Psoas muscle (tissue), 8 donors: Measurements from ENCODE around the gene EML5. TPM values are rescaled to one million over a fixed set of nuclear protein-coding genes. Genes with fewer than 3 reads are reported as not detected.

ENCODE experiments used
- ATAC-seq, 4 donors: fragments of 200-7000 bp; cut with Tn5 transposase; one replicate each; pipeline ENCODE4 v1.9.1; 2020; ENCODE audit warnings: moderate library complexity in 3 of 4, mild to moderate bottlenecking in 2 of 4
- DNase-seq, 2 donors: peaks; one replicate each; pipeline ENCODE4 v3.0.0-alpha.2; 2020
- H3K27ac ChIP-seq: fragments of 200-600 bp; one replicate; pipeline ENCODE4 v1.8.0; 2022
- H3K27me3 ChIP-seq, 3 donors: fragments of 200-600 bp in 1 of 3; one replicate each; pipeline versions ENCODE4 v1.6.1 to v1.8.0; 2013 to 2022; ENCODE audit warnings: low read length in 2 of 3, mild to moderate bottlenecking in 2 of 3, moderate library complexity in 1 of 3; ENCODE audit not compliant: insufficient read depth in 3 of 3
- H3K36me3 ChIP-seq, 2 donors: fragments of 200-600 bp in 1 of 2; one replicate each; pipeline versions ENCODE4 v1.6.1 to v1.8.0; 2013 to 2022; ENCODE audit warnings: low read depth in 1 of 2, mild to moderate bottlenecking in 1 of 2, moderate library complexity in 1 of 2; ENCODE audit not compliant: insufficient read depth in 1 of 2
- H3K4me1 ChIP-seq: fragments of 200-600 bp; one replicate; pipeline ENCODE4 v1.8.0; 2022
- H3K4me3 ChIP-seq: fragments of 200-600 bp; one replicate; pipeline ENCODE4 v1.8.0; 2022; ENCODE audit warnings: mild to moderate bottlenecking
- H3K9me3 ChIP-seq: fragments of 200-600 bp; one replicate; pipeline ENCODE4 v1.8.0; 2022
- CTCF ChIP-seq: fragments of 200-600 bp; IDR thresholded peaks from one replicate; pipeline ENCODE4 v1.8.0; 2022; ENCODE audit warnings: antibody characterized with exemption
- WGBS, 3 donors: extraction: QIAGEN DNeasy Blood & Tissue Kit; methylation state at CpG; one replicate each; pipeline versions ENCODE4 v1.1.6 to v1.1.7; 2013; 5-methylcytosine and 5-hydroxymethylcytosine counted together
- intact Hi-C, 2 donors: fragments of 100-400 bp; cut with DNase I; formaldehyde crosslinking; loops; one replicate each; pipeline versions ENCODE4 v1.11.0 to v1.14.2; 2022
- polyA plus RNA-seq, 3 donors: library from polyadenylated mRNA; stranded (reverse); fragments of 200-250 nt; gene quantifications; one replicate each; pipeline ENCODE4 v1.2.3, GENCODE V29; 2013
- total RNA-seq, 4 donors: library from RNA; stranded (reverse); fragmentation: NEBNext Ultra II Directional in 2 of 4; extraction: Animal tissue kit (Norgen Biotek cat#: 25700) in 2 of 4; gene quantifications; one replicate each; pipeline versions ENCODE4 v1.2.1 to v1.2.4, GENCODE V29; 2021 to 2023
- donor health status: healthy with polysubstance abuse.
- donor health status: DM: no; HTN: no; CAD: no; lungs with moderate emphysema.
- donor health status: Bipolar disorder and iron deficiency.
- donor health status: healthy.
- donor health status: DM: yes; HTN: yes; CAD: no.
- donor health status: DM: no; HTN: no; CAD: no.
- donor health status: DM: no; HTN: no; CAD: no.
- donor health status: DM: yes; HTN: yes; CAD: no.

EML5 gene
- total and polyA plus RNA-seq, 7 donors: 0.04 to 0.24 (median 0.17) TPM

DNA sequence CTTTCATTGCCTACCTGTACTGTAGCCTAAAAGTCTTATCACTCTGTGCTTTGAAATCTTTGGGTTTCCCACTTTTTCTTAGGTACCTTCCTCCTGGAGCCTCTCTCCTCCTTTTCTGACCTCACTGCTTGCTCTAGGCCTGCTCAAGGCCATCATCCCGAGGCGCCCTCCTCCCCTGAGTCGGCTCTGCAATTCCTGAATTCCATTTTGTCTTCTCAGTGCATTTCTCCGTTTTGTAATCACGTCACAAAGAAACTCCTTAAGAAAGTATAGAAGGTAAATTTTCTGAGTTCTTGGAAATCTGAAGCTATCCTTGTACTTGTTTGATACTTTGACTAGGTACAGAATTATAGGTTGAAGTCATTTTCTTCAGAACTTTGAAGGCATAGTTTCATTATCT, 204.7 kb downstream of the EML5 start:
- Histone ChIP-seq H3K4me3 (no peak overlapping the region), H3K9me3 (no peaks in the 10 kb centered on the region), H3K27ac (no peak overlapping the region), H3K36me3 (peaks cover 0 to 96% of the 10 kb centered on the region in 2 donors), H3K4me1 (no peaks in the 10 kb centered on the region), H3K27me3 (no peaks in the 10 kb centered on the region)
- 90 to 93% (median 91%) methylated on average over 5 of the region's 5 CpGs for WGBS, 3 donors
- TF ChIP-seq CTCF: no peak
- intact Hi-C loops: no loop called here
- DNase-seq: no peak
- no peak for ATAC-seq

GRCh38 chr14:88584451-88584850, 208.3 kb downstream of the EML5 start:
- TF ChIP-seq CTCF: no peak
- WGBS, 3 donors: 96 to 99% (median 97%) methylated on average over 3 of the region's 3 CpGs
- DNase-seq (no peak), ATAC-seq (no peak)
- H3K36me3 ChIP-seq: peaks cover 0 to 100% of the 10 kb centered on the region in 2 donors
- H3K27me3 ChIP-seq: no peaks in the 10 kb centered on the region
- intact Hi-C loops: no loop called here
- H3K9me3 ChIP-seq: no peaks in the 10 kb centered on the region
- H3K27ac ChIP-seq: no peak overlapping the region
- H3K4me1 ChIP-seq: no peaks in the 10 kb centered on the region
- no peak overlapping the region for H3K4me3 ChIP-seq

GRCh38 chr14:88576222-88576621, 216.5 kb downstream of the EML5 start:
- no peak for ATAC-seq
- TF ChIP-seq CTCF: no peak
- DNase-seq: no peak
- Histone ChIP-seq H3K4me3 (no peak overlapping the region), H3K4me1 (no peaks in the 10 kb centered on the region), H3K27ac (no peak overlapping the region), H3K9me3 (no peaks in the 10 kb centered on the region), H3K36me3 (peaks cover 11 to 100% of the 10 kb centered on the region in 2 donors), H3K27me3 (no peaks in the 10 kb centered on the region)
- intact Hi-C loops: no loop called here
- 93 to 96% (median 95%) methylated on average over 5 of the region's 5 CpGs for WGBS, 3 donors

- no peaks in the 10 kb centered on the region for H3K27me3 ChIP-seq
- no peak for TF ChIP-seq CTCF
- H3K36me3 ChIP-seq: peaks cover 19 to 99% of the 10 kb centered on the region in 2 donors
- H3K4me3 ChIP-seq: no peak overlapping the region
- DNase-seq: no peak
- no peaks in the 10 kb centered on the region for H3K9me3 ChIP-seq
- intact Hi-C loops: no loop called here
- ATAC-seq: no peak
- no peaks in the 10 kb centered on the region for H3K4me1 ChIP-seq
- 95 to 100% (median 98%) methylated on average over 4 of the region's 4 CpGs for WGBS, 3 donors
- no peak overlapping the region for H3K27ac ChIP-seq
Measured at GRCh38 chr14:88572117-88572516, 220.6 kb downstream of the EML5 start.

GRCh38 chr14:88568196-88568595, 224.6 kb downstream of the EML5 start:
- WGBS, 3 donors: 75 to 77% (median 76%) methylated on average over 3 of the region's 3 CpGs
- peaks cover 9% of the 10 kb centered on the region for H3K4me1 ChIP-seq
- H3K9me3 ChIP-seq: no peaks in the 10 kb centered on the region
- intact Hi-C loops: no loop called here
- peaks cover 13 to 68% of the 10 kb centered on the region in 2 donors for H3K36me3 ChIP-seq
- ATAC-seq: no peak
- TF ChIP-seq CTCF: no peak
- DNase-seq: no peak
- no peak overlapping the region for H3K27ac ChIP-seq
- no peaks in the 10 kb centered on the region for H3K27me3 ChIP-seq
- H3K4me3 ChIP-seq: no peak overlapping the region
